ENCODE results near the gene RAPGEF6.
"Not testable (repeated sequence)": the region's sequence is repeated elsewhere in the genome, so short reads cannot be mapped to it uniquely, and the experiment has no call there.

DNA sequence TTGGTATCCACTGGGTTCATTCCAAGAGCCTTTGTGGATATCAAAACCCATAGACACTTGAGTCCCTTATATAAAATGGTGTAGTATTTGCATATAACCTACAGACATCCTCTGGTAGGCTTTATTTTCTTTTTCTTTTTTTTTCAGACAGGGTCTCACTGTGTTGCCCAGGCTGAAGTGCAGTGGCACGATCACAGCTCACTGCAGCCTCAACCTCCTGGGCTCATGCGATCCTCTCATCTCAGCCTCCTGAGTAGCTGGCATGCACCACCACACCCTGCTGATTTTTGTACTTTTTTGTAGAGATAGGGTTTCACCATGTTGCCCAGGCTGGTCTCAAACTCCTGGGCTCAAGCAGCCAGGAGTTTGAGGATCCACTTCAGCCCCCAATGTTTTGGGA lies 13.9 kb downstream of the RAPGEF6 start:
- not testable (repeated sequence) for TF ChIP-seq EZH2phosphoT487 (IDR thresholded peaks at IDR 0.05; ENCODE audit: insufficient read depth, low read depth); EZH2 (IDR thresholded peaks at IDR 0.05; ENCODE audit: insufficient read depth, poor library complexity, severe bottlenecking)

All from GM23248 (cell line).